Mesodermal cell (in vitro differentiated cells): ENCODE data around the gene ZNF254.
"Not testable (repeated sequence)": the region's sequence is repeated elsewhere in the genome, so short reads cannot be mapped to it uniquely, and the experiment has no call there.

ENCODE experiments used
- H3K27ac ChIP-seq: 2 replicates; pipeline ENCODE4 v1.7.0; 2013; ENCODE audit warnings: mild to moderate bottlenecking, low read depth, low read length, moderate library complexity; ENCODE audit not compliant: severe bottlenecking
- H3K36me3 ChIP-seq: 2 replicates; pipeline ENCODE4 v1.7.1; 2013; ENCODE audit warnings: mild to moderate bottlenecking, low read length, moderate library complexity; ENCODE audit not compliant: control insufficient read depth, insufficient read depth
- H3K4me1 ChIP-seq: one replicate; pipeline ENCODE4 v1.7.1; 2013; ENCODE audit warnings: mild to moderate bottlenecking, low read length; ENCODE audit not compliant: insufficient read depth, control insufficient read depth, poor library complexity, severe bottlenecking
- H3K4me3 ChIP-seq: 2 replicates; pipeline ENCODE4 v1.7.0; 2013; ENCODE audit warnings: low read length, control low read depth, mild to moderate bottlenecking; ENCODE audit not compliant: insufficient read depth, poor library complexity, severe bottlenecking; ENCODE audit errors: extremely low read depth
- H3K9me3 ChIP-seq: 2 replicates; pipeline ENCODE4 v1.7.1; 2013; ENCODE audit warnings: mild to moderate bottlenecking, low read length, moderate library complexity; ENCODE audit not compliant: control insufficient read depth
- WGBS, 2 experiments: methylation state at CpG; one replicate each; pipeline ENCODE4 v1.1.5; 2013; ENCODE audit warnings: missing lambda C conversion rate in 2 of 2; ENCODE audit not compliant: insufficient coverage in 2 of 2; 5-methylcytosine and 5-hydroxymethylcytosine counted together

Gene ZNF254

GRCh38 chr19:24072720-24073119 lies 14.3 kb upstream of the ZNF254 start:
- H3K27ac ChIP-seq: no peak overlapping the region
- no peak overlapping the region for H3K4me3 ChIP-seq
- H3K36me3 ChIP-seq: peaks cover 77% of the 10 kb centered on the region
- H3K4me1 ChIP-seq: no peaks in the 10 kb centered on the region
- H3K9me3 ChIP-seq: peaks cover 9% of the 10 kb centered on the region

- no peaks in the 10 kb centered on the region for H3K4me1 ChIP-seq
- H3K9me3 ChIP-seq: peaks cover 9% of the 10 kb centered on the region
- no peak overlapping the region for H3K4me3 ChIP-seq
- H3K27ac ChIP-seq: no peak overlapping the region
- H3K36me3 ChIP-seq: peaks cover 68% of the 10 kb centered on the region
These were observed 13.2 kb upstream of the ZNF254 start for GRCh38 chr19:24073807-24074206.

GRCh38 chr19:24074720-24075454 lies 12.1 kb upstream of the ZNF254 start:
- Histone ChIP-seq H3K27ac (no peak overlapping the region), H3K36me3 (peaks cover 68% of the 10 kb centered on the region)
- WGBS, 2 experiments: 92 to 100% methylated on average over 1 of the region's 1 CpG

GRCh38 chr19:24075530-24075929 lies 11.5 kb upstream of the ZNF254 start:
- not testable (repeated sequence) for H3K4me1 ChIP-seq, H3K9me3 ChIP-seq, H3K4me3 ChIP-seq, H3K27ac ChIP-seq
- peaks cover 68% of the 10 kb centered on the region for H3K36me3 ChIP-seq
- WGBS, 2 experiments: 100% methylated on average over 1 to 3 of the region's 4 CpGs

More at GRCh38 chr19:24074720-24075454, 12.1 kb upstream of the ZNF254 start:
- Histone ChIP-seq H3K9me3 (peaks cover 9% of the 10 kb centered on the region), H3K4me1 (no peaks in the 10 kb centered on the region), H3K4me3 (no peak overlapping the region)

GRCh38 chr19:24078680-24079079 lies 8.3 kb upstream of the ZNF254 start:
- H3K36me3 ChIP-seq: peaks cover 45% of the 10 kb centered on the region
- H3K27ac ChIP-seq: no peak overlapping the region
- WGBS, 2 experiments: 79% methylated on average over 2 of the region's 4 CpGs; no CpG with 5 or more reads in 1 of the 2 experiments

GRCh38 chr19:24081056-24081455 lies 5.9 kb upstream of the ZNF254 start:
- no peak overlapping the region for H3K27ac ChIP-seq
- no peaks in the 10 kb centered on the region for H3K4me1 ChIP-seq
- WGBS, 2 experiments: 89 to 100% methylated on average over 1 to 4 of the region's 4 CpGs
- H3K9me3 ChIP-seq: no peaks in the 10 kb centered on the region
- H3K36me3 ChIP-seq: peaks cover 32% of the 10 kb centered on the region
- no peak overlapping the region for H3K4me3 ChIP-seq

More at GRCh38 chr19:24078680-24079079, 8.3 kb upstream of the ZNF254 start:
- Histone ChIP-seq H3K4me3 (no peak overlapping the region), H3K4me1 (no peaks in the 10 kb centered on the region), H3K9me3 (no peaks in the 10 kb centered on the region)

- no peaks in the 10 kb centered on the region for H3K4me1 ChIP-seq
- H3K27ac ChIP-seq: no peak overlapping the region
- WGBS, 2 experiments: no CpG with 5 or more reads among the region's 2 CpGs
- H3K4me3 ChIP-seq: no peak overlapping the region
- peaks cover 40% of the 10 kb centered on the region for H3K36me3 ChIP-seq
- H3K9me3 ChIP-seq: no peaks in the 10 kb centered on the region
These were observed 11.4 kb downstream of the ZNF254 start for GRCh38 chr19:24098359-24098758.

- H3K9me3 ChIP-seq: no peaks in the 10 kb centered on the region
- no peaks in the 10 kb centered on the region for H3K4me1 ChIP-seq
- H3K27ac ChIP-seq: no peak overlapping the region
- no peak overlapping the region for H3K4me3 ChIP-seq
- H3K36me3 ChIP-seq: peaks cover 41% of the 10 kb centered on the region
These were observed 12.8 kb downstream of the ZNF254 start for GRCh38 chr19:24099829-24100228.

- H3K4me1 ChIP-seq, H3K9me3 ChIP-seq, H3K27ac ChIP-seq, H3K4me3 ChIP-seq: not testable (repeated sequence)
- WGBS, 2 experiments: 100% methylated on average over 1 of the region's 2 CpGs; no CpG with 5 or more reads in 1 of the 2 experiments
- H3K36me3 ChIP-seq: peaks cover 48% of the 10 kb centered on the region
These were observed 13.6 kb downstream of the ZNF254 start for GRCh38 chr19:24100597-24100996.

- peaks cover 55% of the 10 kb centered on the region for H3K36me3 ChIP-seq
- no peaks in the 10 kb centered on the region for H3K4me1 ChIP-seq
- no peaks in the 10 kb centered on the region for H3K9me3 ChIP-seq
- no CpG with 5 or more reads among the region's 2 CpGs for WGBS, 2 experiments
- no peak overlapping the region for H3K27ac ChIP-seq
- H3K4me3 ChIP-seq: no peak overlapping the region
These were observed 14.6 kb downstream of the ZNF254 start for GRCh38 chr19:24101459-24102115.

- no CpG with 5 or more reads among the region's 3 CpGs for WGBS, 2 experiments
- Histone ChIP-seq H3K4me3 (no peak overlapping the region), H3K27ac (no peak overlapping the region), H3K9me3 (peaks cover 69% of the 10 kb centered on the region), H3K36me3 (peaks cover 70% of the 10 kb centered on the region), H3K4me1 (no peaks in the 10 kb centered on the region)
These were observed 40.6 kb downstream of the ZNF254 start for GRCh38 chr19:24127601-24128000.
